ENCODE measurements around the gene DNAJC2. TPM values are rescaled to one million over a fixed set of nuclear protein-coding genes. Genes with fewer than 3 reads are reported as not detected.

The DNAJC2 gene
- total RNA-seq, 4 donors from 2014 or later, result 10.2 to 45.0 (median 17.8) TPM

- H3K4me3 ChIP-seq, result no peak overlapping the region
- 72% methylated on average over 3 of the region's 3 CpGs for WGBS
- TF ChIP-seq EP300 (IDR thresholded peaks at IDR 0.05) (no peak), POLR2A (IDR thresholded peaks at IDR 0.05) (no peak), POLR2AphosphoS5 (IDR thresholded peaks at IDR 0.05) (no peak), CTCF (IDR thresholded peaks at IDR 0.05) (no peak)
- H3K9me3 ChIP-seq, result no peaks in the 10 kb centered on the region
- H3K27ac ChIP-seq, result no peak overlapping the region
- DNase-seq (ENCODE audit: low spot score in 2 of 2), result no peak
- no peaks in the 10 kb centered on the region for H3K36me3 ChIP-seq
- no peaks in the 10 kb centered on the region for H3K4me1 ChIP-seq
- H3K27me3 ChIP-seq, result peaks cover 5% of the 10 kb centered on the region
Observed at GRCh38 chr7:103379270-103379975, 34.9 kb upstream of the DNAJC2 start.

GRCh38 chr7:103373866-103374643 lies 29.5 kb upstream of the DNAJC2 start:
- no peak overlapping the region for H3K27ac ChIP-seq
- no peak for DNase-seq (ENCODE audit: low spot score in 2 of 2)
- 59% methylated on average over 6 of the region's 6 CpGs for WGBS
- H3K27me3 ChIP-seq, result peaks cover 5% of the 10 kb centered on the region
- peaks cover 9% of the 10 kb centered on the region for H3K36me3 ChIP-seq
- no peak overlapping the region for H3K4me3 ChIP-seq
- no peaks in the 10 kb centered on the region for H3K4me1 ChIP-seq
- no peak for TF ChIP-seq EP300 (IDR thresholded peaks at IDR 0.05)
- no peak for TF ChIP-seq POLR2AphosphoS5 (IDR thresholded peaks at IDR 0.05)
- TF ChIP-seq CTCF (IDR thresholded peaks at IDR 0.05), result no peak
- no peak for TF ChIP-seq POLR2A (IDR thresholded peaks at IDR 0.05)
- no peaks in the 10 kb centered on the region for H3K9me3 ChIP-seq

GRCh38 chr7:103369432-103369831 lies 24.9 kb upstream of the DNAJC2 start:
- no peaks in the 10 kb centered on the region for H3K9me3 ChIP-seq
- no peak overlapping the region for H3K4me3 ChIP-seq
- H3K36me3 ChIP-seq, result peaks cover 55% of the 10 kb centered on the region
- WGBS, result 94% methylated on average over 5 of the region's 5 CpGs
- DNase-seq (ENCODE audit: low spot score in 2 of 2), result no peak
- TF ChIP-seq POLR2AphosphoS5 (IDR thresholded peaks at IDR 0.05) (no peak), CTCF (IDR thresholded peaks at IDR 0.05) (no peak), POLR2A (IDR thresholded peaks at IDR 0.05) (no peak), EP300 (IDR thresholded peaks at IDR 0.05) (no peak)
- H3K27me3 ChIP-seq, result no peaks in the 10 kb centered on the region
- H3K27ac ChIP-seq, result no peak overlapping the region
- H3K4me1 ChIP-seq, result no peaks in the 10 kb centered on the region

GRCh38 chr7:103349805-103350204 lies 5.2 kb upstream of the DNAJC2 start:
- DNase-seq (ENCODE audit: low spot score in 2 of 2), result no peak
- Histone ChIP-seq H3K27ac (no peak overlapping the region), H3K4me3 (no peak overlapping the region), H3K27me3 (no peaks in the 10 kb centered on the region), H3K36me3 (peaks cover 19% of the 10 kb centered on the region), H3K4me1 (peaks cover 45% of the 10 kb centered on the region), H3K9me3 (no peaks in the 10 kb centered on the region)
- 57% methylated on average over 1 of the region's 1 CpG for WGBS
- TF ChIP-seq POLR2A (IDR thresholded peaks at IDR 0.05) (no peak), POLR2AphosphoS5 (IDR thresholded peaks at IDR 0.05) (no peak), CTCF (IDR thresholded peaks at IDR 0.05) (no peak), EP300 (IDR thresholded peaks at IDR 0.05) (no peak)

GRCh38 chr7:103348959-103349358 lies 4.4 kb upstream of the DNAJC2 start:
- H3K4me1 ChIP-seq, result peaks cover 46% of the 10 kb centered on the region
- H3K27ac ChIP-seq, result no peak overlapping the region
- TF ChIP-seq POLR2AphosphoS5 (IDR thresholded peaks at IDR 0.05), result no peak
- TF ChIP-seq POLR2A (IDR thresholded peaks at IDR 0.05), result no peak
- TF ChIP-seq CTCF (IDR thresholded peaks at IDR 0.05), result no peak
- TF ChIP-seq EP300 (IDR thresholded peaks at IDR 0.05), result no peak
- no peaks in the 10 kb centered on the region for H3K9me3 ChIP-seq
- peak overlapping the region; percentile 93 for H3K4me3 ChIP-seq
- WGBS, result 25% methylated on average over 2 of the region's 2 CpGs
- DNase-seq (ENCODE audit: low spot score in 2 of 2), result no peak
- H3K36me3 ChIP-seq, result peaks cover 13% of the 10 kb centered on the region
- no peaks in the 10 kb centered on the region for H3K27me3 ChIP-seq

All from suprapubic skin (tissue), 4 donors.